ENCODE measurements around the gene ANK3.
A peak's percentile ranks its signal among the peaks of the same experiment; 100 is the strongest.
"Not testable (repeated sequence)": the region's sequence is repeated elsewhere in the genome, so short reads cannot be mapped to it uniquely, and the experiment has no call there.

Gene ANK3

GRCh38 chr10:60041489-60042133, 348.1 kb downstream of the ANK3 start:
- no peak for DNase-seq (ENCODE audit: extremely low read depth, low read depth)
- no peak for TF ChIP-seq CTCF (IDR thresholded peaks at IDR 0.05; ENCODE audit: low read depth, low read length)

GRCh38 chr10:60040014-60040662, 349.5 kb downstream of the ANK3 start:
- DNase-seq (ENCODE audit: extremely low read depth, low read depth): no peak
- no peak for TF ChIP-seq CTCF (IDR thresholded peaks at IDR 0.05; ENCODE audit: low read depth, low read length)

- no peak for TF ChIP-seq CTCF (IDR thresholded peaks at IDR 0.05; ENCODE audit: low read depth, low read length)
- no peak for DNase-seq (ENCODE audit: extremely low read depth, low read depth)
These were observed 353.7 kb downstream of the ANK3 start for GRCh38 chr10:60035984-60036383.

- not testable (repeated sequence) for DNase-seq (ENCODE audit: extremely low read depth, low read depth)
These were observed 354.3 kb downstream of the ANK3 start for GRCh38 chr10:60035375-60035774.

- DNase-seq (ENCODE audit: extremely low read depth, low read depth): peak; percentile 5
- peak; percentile 37 for TF ChIP-seq CTCF (IDR thresholded peaks at IDR 0.05; ENCODE audit: low read depth, low read length)
These were observed 357.0 kb downstream of the ANK3 start for GRCh38 chr10:60032723-60033122.

GRCh38 chr10:60031664-60032063, 358.0 kb downstream of the ANK3 start:
- DNase-seq (ENCODE audit: extremely low read depth, low read depth): no peak
- TF ChIP-seq CTCF (IDR thresholded peaks at IDR 0.05; ENCODE audit: low read depth, low read length): no peak

GRCh38 chr10:60031183-60031582, 358.5 kb downstream of the ANK3 start:
- no peak for DNase-seq (ENCODE audit: extremely low read depth, low read depth)

More at GRCh38 chr10:60031183-60031582, 358.5 kb downstream of the ANK3 start:
- no peak for TF ChIP-seq CTCF (IDR thresholded peaks at IDR 0.05; ENCODE audit: low read depth, low read length)
